Measurements from ENCODE around the gene CASR.
A peak's percentile ranks its signal among the peaks of the same experiment; 100 is the strongest.

CASR gene

DNA sequence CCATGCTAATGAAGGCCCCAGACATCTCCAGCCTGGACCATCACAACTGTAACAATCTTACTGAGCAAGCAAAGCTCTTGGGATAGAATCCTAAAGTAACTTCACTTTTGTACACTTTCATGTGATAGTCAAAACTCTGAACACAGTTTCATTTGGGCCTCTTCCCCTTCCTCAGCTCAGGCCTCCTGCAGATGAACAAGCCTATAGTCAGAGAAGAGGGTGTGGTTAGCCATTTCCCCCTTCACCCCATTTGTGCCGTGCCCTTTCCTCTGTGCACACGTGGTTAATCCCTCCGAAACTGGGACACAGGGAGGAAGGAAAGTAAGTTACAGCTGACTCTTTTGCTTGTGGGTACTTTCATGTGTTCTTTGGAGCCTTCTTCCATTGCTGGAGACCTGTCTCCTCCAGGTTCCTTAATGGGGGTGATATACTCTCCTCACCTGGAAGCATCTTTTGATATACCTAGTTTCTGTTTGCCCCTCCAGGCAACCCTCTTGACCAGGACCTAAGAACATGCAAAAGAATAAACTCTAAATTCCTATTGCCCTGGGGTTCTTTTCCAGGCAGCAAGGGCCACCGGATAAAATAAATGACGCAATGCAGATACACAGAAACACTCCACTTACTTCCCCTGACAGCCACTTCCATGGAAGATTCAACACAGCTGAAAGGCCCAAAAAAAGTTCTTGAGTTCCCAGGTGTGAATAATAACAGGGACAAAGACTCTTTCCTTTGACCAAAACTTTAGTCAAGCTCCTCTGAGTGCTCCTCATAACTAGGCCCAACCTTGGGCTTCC is 112.0 kb downstream of the CASR start:
- Mint-ChIP-seq H3K4me1 (no peaks in the 10 kb centered on the region), H3K27me3 (ENCODE audit: low read depth, poor library complexity) (peaks cover 6% of the 10 kb centered on the region), H3K27ac (no peak overlapping the region)

DNA sequence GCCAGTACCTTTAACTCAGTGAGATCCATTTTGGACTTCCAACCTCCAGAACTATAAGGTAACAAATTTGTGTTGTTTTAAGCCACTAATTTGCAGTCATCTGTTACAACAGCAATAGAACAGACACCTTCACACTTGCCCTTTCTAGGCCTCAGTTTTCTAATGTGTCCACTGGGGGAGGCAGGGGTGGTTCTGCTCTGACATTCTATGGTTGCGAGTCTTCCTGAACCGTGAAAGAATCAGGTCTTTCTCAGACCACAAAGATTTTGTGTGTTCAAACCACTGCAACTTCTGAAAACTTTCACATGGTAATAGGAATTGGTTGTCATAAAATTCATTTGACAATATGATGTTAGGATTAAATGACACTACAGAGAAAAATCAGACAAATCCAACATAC is 114.8 kb downstream of the CASR start:
- Mint-ChIP-seq H3K9me3 (peaks cover 8% of the 10 kb centered on the region), H3K4me1 (no peaks in the 10 kb centered on the region), H3K27ac (no peak overlapping the region), H3K4me3 (no peak overlapping the region), H3K36me3 (ENCODE audit: low read depth) (no peaks in the 10 kb centered on the region), H3K27me3 (ENCODE audit: low read depth, poor library complexity) (peaks cover 2% of the 10 kb centered on the region)
- TF ChIP-seq, protein P1, sequence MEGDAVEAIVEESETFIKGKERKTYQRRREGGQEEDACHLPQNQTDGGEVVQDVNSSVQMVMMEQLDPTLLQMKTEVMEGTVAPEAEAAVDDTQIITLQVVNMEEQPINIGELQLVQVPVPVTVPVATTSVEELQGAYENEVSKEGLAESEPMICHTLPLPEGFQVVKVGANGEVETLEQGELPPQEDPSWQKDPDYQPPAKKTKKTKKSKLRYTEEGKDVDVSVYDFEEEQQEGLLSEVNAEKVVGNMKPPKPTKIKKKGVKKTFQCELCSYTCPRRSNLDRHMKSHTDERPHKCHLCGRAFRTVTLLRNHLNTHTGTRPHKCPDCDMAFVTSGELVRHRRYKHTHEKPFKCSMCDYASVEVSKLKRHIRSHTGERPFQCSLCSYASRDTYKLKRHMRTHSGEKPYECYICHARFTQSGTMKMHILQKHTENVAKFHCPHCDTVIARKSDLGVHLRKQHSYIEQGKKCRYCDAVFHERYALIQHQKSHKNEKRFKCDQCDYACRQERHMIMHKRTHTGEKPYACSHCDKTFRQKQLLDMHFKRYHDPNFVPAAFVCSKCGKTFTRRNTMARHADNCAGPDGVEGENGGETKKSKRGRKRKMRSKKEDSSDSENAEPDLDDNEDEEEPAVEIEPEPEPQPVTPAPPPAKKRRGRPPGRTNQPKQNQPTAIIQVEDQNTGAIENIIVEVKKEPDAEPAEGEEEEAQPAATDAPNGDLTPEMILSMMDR (IDR thresholded peaks at IDR 0.05): no peak
- DNase-seq: no peak

More for the DNA sequence above, 112.0 kb downstream of the CASR start:
- no peaks in the 10 kb centered on the region for H3K36me3 Mint-ChIP-seq (ENCODE audit: low read depth)
- peaks cover 2% of the 10 kb centered on the region for H3K9me3 Mint-ChIP-seq
- no peak for DNase-seq
- TF ChIP-seq, protein P1 (IDR thresholded peaks at IDR 0.05): no peak
- no peak overlapping the region for H3K4me3 Mint-ChIP-seq

DNA sequence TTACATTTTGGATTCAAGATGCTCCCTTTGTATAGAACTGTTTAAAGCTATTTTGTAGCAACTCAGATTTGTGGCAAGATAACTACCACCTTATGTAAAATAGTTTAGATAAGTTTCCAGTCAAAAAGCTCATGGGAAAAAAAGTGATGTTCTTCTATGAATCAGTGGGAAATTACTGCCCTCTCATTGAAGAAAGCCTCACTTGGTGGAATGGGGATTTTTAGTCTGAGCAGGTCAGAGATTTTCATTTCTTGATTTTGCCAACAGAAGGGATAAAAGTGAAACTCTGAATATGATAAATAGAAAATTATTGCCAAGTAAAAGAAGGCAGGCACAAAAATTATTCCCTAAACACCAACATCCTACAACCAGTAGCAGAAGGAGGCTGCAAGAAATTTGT is 115.7 kb downstream of the CASR start:
- Mint-ChIP-seq H3K27me3 (ENCODE audit: low read depth, poor library complexity) (peaks cover 2% of the 10 kb centered on the region), H3K4me1 (no peaks in the 10 kb centered on the region)
- TF ChIP-seq, protein P1 (IDR thresholded peaks at IDR 0.05): no peak

DNA sequence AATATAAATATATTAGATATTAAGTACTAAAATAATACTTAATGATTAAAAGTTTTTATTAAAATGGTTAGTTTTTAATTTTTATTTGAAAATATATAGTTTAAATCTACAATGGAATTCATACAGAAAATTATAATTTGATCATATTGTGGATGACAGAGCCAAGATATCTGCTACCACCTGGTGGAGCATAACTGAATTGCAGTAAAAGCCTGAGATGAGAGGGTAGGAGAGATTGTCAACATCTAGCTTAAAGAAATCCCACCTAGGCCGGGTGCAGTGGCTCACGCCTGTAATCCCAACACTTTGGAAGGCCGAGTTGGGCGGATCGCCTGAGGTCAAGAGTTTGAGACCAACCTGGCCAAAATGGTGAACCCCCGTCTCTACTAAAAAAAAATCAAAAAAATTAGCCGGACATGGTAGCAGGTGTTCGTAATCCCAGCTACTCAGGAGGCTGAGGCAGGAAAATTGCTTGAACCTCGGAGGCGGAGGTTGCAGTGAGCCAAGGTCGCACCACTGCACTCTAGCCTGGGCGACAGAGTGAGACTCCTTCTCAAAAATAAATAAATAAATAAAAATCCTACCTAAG is 116.5 kb downstream of the CASR start:
- no peak overlapping the region for H3K27ac Mint-ChIP-seq
- peak; percentile 7 for DNase-seq

More for the DNA sequence above, 115.7 kb downstream of the CASR start:
- Mint-ChIP-seq H3K4me3 (no peak overlapping the region), H3K36me3 (ENCODE audit: low read depth) (no peaks in the 10 kb centered on the region), H3K27ac (no peak overlapping the region), H3K9me3 (peaks cover 8% of the 10 kb centered on the region)
- DNase-seq: no peak

DNA sequence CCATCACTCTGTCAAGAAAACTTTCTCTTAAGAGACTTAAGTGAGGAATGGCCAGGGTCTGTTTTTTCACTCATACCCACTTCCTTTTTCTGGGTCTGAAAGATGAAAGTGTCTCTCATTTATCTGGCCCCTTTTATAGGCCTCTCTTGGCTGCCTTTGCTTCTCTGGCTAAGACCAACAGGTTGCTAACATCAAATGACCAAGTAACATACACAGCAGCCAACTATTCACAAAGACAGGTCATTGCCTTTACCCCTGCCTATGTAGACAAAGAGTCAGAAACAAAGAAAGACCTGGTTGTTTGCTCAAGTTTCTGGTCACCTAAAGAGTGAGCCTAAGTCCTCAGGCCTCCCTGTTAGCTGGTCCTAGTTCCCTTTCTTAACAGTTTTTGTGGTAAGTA is 117.6 kb downstream of the CASR start:
- DNase-seq: no peak

More for the DNA sequence above, 116.5 kb downstream of the CASR start:
- no peak overlapping the region for H3K4me3 Mint-ChIP-seq
- no peaks in the 10 kb centered on the region for H3K4me1 Mint-ChIP-seq
- H3K36me3 Mint-ChIP-seq (ENCODE audit: low read depth): no peaks in the 10 kb centered on the region
- peaks cover 2% of the 10 kb centered on the region for H3K27me3 Mint-ChIP-seq (ENCODE audit: low read depth, poor library complexity)
- TF ChIP-seq, protein P1 (IDR thresholded peaks at IDR 0.05): peak; percentile 53
- H3K9me3 Mint-ChIP-seq: peaks cover 8% of the 10 kb centered on the region

More for the DNA sequence above, 117.6 kb downstream of the CASR start:
- H3K27ac Mint-ChIP-seq: no peak overlapping the region
- peaks cover 2% of the 10 kb centered on the region for H3K27me3 Mint-ChIP-seq (ENCODE audit: low read depth, poor library complexity)
- peaks cover 8% of the 10 kb centered on the region for H3K9me3 Mint-ChIP-seq
- TF ChIP-seq, protein P1 (IDR thresholded peaks at IDR 0.05): no peak
- no peak overlapping the region for H3K4me3 Mint-ChIP-seq
- H3K4me1 Mint-ChIP-seq: no peaks in the 10 kb centered on the region
- no peaks in the 10 kb centered on the region for H3K36me3 Mint-ChIP-seq (ENCODE audit: low read depth)

Data from nephron progenitor cell (in vitro differentiated cells).